Activated naive CD4-positive, alpha-beta T cell (primary cell): Measurements from ENCODE around the gene INPP5F.
A peak's percentile ranks its signal among the peaks of the same experiment; 100 is the strongest.
"Not testable (repeated sequence)": the region's sequence is repeated elsewhere in the genome, so short reads cannot be mapped to it uniquely, and the experiment has no call there.

ENCODE experiments used
- DNase-seq, 4 experiments: peaks; one replicate each; lab custom pipeline; 2025; lab: John Stamatoyannopoulos, UW

INPP5F gene

GRCh38 chr10:119705434-119705831, 20.4 kb upstream of the INPP5F start:
- no peak for DNase-seq

DNA sequence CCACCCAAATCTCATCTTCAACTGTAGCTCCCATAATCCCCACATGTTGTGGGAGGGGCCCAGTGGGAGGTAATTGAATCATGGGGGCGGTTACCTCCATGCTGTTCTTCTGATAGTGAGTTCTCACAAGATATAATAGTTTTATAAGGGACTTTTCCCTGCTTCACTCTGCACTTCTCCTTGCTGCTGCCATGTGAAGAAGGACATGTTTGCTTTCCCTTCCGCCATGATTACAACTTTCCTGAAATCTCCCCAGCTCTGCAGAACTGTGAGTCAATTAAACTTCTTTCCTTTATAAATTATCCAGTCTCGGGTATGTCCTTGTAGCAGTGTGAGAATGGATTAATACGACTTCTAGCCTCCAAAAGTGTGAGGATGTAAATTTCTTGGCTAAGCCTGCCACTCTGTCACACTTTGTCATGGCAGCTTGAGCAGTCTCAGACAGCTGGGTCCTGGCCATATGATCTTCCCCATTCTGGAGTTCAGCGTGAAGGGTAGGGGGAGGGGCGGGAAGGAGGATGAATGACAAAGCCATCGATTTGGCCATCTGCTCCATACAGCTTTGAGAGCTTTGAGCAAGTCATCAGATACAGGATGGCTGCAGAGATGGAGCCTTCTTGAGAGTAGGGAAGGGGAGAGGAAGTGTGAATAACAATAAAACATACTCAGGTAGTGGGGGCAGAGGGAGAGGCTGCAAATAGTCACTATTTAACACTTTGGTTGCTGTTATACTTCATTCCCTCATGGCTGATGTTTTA, 19.1 kb upstream of the INPP5F start:
- no peak for DNase-seq

DNA sequence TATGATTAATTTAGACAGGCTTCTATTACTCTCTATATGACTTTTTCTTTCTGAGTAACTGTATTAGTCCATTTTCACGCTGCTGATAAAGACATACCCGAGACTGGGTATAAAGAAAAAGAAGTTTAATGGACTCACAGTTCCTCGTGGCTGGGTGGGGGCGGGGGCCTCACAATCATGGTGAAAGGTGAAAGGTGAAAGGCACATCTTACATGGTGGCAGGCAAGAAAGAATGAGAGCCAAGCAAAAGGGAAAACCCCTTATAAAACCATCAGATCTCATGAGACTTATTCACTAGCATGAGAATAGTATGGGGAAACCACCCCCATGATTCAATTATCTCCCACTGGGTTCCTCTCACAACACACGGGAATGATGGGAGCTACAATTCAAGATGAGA, 18.5 kb upstream of the INPP5F start:
- DNase-seq, result peak in 1 of 4 experiments; percentile 4

DNA sequence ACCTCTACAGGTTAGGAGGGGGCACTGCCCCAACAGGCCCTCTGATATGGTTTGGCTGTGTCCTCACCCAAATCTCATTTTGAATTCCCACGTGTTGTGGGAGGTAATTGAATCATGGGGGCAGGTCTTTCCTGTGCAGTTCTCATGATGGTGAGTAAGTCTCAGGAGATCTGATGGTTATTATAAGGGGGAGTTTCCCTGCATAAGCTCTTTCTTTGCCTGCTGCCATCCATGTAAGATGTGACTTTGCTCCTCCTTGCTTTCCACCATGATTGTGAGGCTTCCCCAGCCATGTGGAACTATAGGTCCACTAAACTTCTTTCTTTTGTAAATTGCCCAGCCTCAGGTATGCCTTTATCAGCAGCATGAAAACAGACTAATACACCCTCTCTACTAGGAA, 14.9 kb upstream of the INPP5F start:
- DNase-seq, result not testable (repeated sequence)

DNA sequence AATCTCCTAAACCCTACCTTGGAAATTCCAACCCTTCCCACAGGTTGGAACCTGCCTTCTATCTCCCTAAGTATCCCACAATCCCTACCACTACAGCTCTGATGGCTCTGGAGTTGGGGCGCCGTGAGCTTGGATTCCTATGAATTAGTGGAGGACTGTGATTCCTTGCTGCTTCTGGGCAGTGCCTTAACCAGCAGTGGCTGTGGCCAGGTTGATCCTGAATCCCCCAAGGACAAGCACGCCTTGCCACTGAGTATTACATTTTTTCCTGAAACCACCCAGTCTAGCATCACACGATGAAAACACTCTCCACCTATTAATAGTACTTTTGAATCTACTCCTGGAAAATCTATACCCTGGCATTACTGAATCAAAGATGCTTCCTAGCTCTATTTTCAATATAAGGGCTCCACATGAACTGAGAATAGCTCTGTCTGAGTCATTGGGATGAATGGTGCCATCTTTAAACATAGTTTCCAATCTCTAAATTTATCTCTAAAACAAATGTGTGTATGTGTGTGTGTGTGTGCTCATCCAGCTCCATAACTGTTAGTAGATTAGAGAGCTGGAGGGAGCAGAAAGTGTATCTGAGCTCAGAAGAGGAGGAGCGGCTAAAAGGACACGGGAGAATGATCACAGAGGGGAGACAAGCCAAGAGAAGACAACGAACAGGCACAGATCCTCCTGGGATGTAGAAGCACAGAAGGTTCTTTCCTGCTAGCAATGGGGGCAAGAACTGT, 11.9 kb upstream of the INPP5F start:
- no peak for DNase-seq

DNA sequence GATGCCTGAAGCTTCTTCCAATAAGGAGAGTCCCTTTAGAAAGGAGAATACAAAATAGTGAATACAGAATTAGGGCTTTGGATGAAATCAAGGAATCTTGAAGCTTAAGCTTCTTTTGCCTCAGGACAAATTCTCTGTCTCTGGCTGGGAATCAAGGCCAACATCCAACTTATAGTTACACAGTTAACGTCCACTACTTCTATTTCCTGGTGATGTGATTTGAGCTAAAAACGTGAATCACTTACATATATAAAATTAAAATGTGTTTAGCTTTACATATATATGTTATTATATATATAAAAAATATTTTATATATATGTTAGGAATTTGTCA, 11.4 kb upstream of the INPP5F start:
- DNase-seq, result no peak

- DNase-seq, result no peak
Observed at GRCh38 chr10:119715628-119716505, 10.0 kb upstream of the INPP5F start.

DNA sequence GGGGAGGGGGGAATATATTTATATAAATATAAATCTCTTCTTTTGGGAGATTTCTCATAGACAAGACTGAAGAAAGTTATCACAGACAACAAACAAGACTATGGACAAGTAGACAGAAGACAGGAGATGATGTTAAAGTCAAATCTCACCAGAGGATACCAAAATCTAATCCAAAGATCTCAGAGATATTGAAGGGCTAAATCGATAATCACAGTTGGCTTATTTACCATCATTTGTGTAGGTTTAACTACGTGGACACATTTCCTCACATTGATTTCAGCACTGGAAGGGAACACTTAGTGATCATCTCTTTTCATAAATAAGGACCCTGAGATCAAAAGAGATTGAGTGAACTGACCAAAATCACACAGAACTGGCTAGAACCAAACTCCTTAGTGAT, 2.7 kb upstream of the INPP5F start:
- DNase-seq, result no peak

DNA sequence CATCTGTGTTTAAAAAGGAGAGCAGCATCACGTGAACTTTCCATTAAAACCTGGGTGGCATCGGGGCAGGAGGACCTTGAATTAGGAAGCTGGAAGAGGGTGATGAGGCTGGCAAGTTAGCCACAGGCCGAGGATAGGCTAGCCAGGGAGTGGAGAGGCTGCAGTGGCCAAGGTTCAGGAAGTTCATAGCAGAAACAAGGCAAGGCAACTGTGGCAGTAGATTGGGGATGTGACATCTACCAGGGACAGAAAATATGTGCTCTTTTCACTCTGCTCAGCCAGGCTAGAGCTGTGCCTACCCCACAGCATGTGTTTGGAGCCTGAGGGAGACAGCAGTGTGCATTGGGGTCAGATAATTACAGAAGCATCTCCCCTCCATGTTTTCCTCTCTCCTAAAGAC, 2.2 kb upstream of the INPP5F start:
- no peak for DNase-seq

- no peak for DNase-seq
Observed at GRCh38 chr10:119724593-119725516, 995 bp upstream of the INPP5F start.

DNA sequence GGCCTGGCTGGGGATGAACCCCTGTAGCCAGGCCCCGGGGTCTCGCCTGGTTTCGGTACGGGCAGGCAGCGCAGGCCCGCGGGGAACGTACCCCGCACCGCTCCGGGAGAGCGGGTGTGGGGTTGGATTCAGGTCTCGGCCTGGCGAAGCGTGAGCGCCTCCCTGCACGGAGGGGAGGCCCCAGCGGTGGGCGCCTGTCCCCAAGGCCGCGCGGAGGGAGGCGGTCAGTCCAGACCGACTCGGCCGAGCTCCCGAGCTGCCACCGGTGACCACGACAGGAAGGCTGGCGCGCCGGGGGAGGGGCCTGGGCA, 378 bp upstream of the INPP5F start:
- no peak for DNase-seq

DNA sequence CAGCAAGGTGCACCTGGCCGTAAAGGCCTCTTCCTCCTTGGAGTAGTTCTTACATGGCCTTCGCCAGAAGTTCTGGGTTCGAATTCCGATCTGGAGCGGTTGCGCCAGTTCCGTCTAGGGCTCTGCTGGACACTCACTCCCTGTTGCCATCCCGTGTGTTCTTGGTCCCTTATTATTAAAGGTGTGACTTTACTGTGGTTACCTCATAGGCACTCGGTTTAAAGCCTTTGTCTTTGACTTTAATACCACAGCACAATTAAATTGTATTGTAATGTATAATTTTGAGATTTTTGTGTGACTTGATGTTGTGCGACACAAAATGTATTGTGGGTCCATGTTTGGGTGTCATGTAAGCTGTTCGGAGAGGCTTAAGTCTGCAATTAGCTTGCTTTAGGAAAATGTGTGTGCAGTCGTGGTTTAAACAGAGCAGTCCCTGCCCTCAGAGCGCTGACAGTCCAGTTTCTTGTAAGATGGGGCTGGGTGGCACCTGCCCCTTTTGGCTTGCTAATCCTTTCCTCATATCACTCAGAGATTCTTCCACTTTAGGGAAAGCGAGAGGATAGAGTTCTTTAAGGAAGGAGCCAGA, 919 bp downstream of the INPP5F start:
- DNase-seq, result no peak

DNA sequence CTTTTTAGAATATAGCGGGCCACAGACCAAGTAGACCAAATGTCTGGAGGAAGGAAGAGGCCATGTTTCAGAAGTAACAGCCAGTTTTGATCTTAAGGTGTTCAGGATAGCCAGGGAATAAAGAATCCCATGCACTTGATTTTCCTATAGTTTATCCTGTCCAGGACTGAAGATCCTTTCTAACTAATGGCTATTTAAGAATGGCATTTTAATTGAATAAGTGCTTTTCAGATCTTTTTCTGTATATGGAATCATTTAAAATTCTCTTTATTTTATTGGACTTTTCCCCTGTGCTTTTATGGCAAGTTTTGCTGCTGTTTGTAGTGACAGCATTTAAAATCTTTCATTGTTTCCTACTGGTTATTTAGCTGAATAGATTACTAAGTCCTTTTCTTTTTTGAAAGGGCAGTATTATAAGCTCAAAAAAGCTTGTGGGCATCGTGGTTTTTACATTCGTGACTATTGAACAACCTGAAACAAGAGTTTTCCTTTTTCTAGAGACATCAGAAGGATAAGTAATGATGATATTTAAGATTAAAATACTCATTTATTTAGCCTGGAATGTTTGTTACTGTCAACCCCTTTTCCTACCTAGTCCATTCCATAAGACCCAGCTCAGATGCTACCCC, 2.4 kb downstream of the INPP5F start:
- DNase-seq, result no peak

GRCh38 chr10:119734396-119735332, 8.8 kb downstream of the INPP5F start:
- DNase-seq, result no peak

DNA sequence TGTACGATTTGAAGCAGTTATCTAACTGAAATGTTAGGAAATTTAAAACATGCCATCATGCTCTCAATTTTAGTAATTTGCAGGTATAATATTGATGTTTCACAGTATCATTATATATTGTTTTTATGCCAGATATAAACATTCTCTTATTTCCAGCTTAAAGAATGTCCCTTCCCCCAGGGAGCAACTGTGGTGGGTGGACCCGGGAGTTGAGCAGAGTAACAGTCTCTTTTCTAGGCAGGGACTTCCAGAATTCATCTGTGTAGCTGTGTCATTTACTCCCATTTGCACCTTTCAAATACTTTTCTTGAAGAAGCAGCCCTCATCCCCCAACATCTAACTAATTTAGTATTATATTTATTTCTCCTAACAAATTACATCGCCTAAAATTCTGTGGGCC, 9.6 kb downstream of the INPP5F start:
- no peak for DNase-seq

- DNase-seq, result no peak
Observed at GRCh38 chr10:119736220-119736619, 10.4 kb downstream of the INPP5F start.

- no peak for DNase-seq
Observed at GRCh38 chr10:119737039-119737663, 11.3 kb downstream of the INPP5F start.

DNA sequence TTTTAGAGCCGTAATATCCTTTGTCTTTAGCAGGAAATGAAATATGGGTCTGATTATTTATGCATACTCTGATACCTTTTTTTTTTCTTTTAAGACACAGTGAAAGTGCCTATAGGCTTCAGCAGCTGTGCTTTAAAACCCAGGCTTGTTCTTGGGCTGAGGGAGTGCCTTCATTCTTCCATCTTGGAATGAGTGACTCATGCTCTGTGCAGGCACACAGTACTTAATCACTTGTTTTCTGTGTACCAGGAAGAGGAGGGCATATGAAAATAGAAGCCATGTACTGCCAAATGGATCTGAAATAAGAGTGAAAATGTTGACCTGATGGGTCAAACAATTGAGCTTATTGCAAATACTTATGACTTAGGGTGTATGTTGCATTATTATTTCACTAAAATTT, 12.0 kb downstream of the INPP5F start:
- no peak for DNase-seq

DNA sequence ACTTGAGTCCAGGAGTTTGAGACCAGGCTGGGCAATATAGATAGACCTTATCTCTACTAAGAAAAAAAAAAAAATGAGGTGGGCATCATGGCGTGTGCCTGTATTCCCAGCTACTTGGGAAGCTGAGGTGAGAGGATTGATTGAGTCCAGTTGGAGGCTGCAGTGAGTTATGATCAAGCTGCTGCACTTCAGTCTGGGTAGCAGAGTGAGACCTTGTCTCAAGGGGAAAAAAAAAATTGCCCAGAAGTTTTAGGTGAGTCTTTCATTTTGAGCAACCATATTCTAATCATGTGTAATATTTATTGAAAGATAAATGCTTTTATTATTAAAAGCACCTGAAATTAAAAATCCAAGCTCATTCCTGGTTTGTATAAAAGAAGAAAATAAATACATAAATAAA, 13.1 kb downstream of the INPP5F start:
- DNase-seq, result no peak
